Superior temporal gyrus (tissue), 1 donor: ENCODE data around the gene CNTLN.
"Not testable (repeated sequence)": the region's sequence is repeated elsewhere in the genome, so short reads cannot be mapped to it uniquely, and the experiment has no call there.

Experiments used
- DNase-seq: peaks from one replicate; pipeline ENCODE4 v3.0.0-alpha.2; 2016; ENCODE audit errors: extremely low spot score

CNTLN gene

GRCh38 chr9:17171309-17172094, 36.7 kb downstream of the CNTLN start:
- DNase-seq = no peak

- not testable (repeated sequence) for DNase-seq
Measured at GRCh38 chr9:17177496-17177895, 42.7 kb downstream of the CNTLN start.

- DNase-seq = no peak
Measured at GRCh38 chr9:17185481-17186029, 50.7 kb downstream of the CNTLN start.

DNA sequence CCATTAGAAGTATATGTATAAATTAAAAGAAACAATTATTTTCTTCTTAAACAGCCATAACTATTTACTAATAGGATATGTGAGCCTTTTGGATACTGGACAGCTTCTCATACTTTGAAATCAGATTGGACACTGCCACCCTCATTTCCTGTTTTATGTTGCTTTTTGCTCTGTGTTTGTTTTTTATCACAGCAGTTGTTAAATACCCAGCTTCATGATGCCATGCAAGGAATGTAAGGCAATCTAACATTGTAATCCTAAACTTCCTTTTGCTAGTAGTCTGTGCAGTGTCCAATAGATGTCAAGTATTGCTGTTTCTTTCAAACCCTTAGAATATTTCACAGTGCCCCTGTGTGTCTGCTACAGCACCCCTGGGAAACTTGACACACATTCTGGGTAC, 56.2 kb downstream of the CNTLN start:
- no peak for DNase-seq

DNA sequence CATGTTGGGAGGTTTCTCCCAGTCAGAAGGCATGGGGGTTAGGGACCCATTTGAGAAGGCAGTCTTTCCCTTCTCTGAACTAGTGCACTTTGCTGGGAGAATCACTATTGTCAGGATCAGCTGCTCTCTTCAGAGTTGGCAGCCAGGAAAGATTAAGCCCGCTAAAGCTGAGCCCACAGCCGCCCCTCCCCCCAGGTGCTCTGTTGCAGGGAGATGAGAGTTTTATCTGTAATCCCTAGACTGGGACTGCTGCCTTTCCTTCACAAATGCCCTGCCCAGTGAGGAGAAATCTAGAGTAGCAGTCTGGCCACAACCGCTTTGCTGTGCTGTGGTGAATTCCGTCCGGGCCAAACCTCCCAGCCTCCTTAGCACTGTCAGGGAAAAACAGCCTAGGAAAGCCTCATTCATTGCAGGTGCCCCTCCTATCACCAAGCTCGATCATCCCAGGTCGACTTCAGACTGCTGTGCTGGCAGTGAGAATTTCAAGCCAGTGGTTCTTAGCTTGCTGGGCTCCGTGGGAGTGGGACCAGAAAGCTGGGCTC, 69.8 kb downstream of the CNTLN start:
- DNase-seq = no peak

- no peak for DNase-seq
Measured at GRCh38 chr9:17216011-17216410, 81.2 kb downstream of the CNTLN start.

- no peak for DNase-seq
Measured at GRCh38 chr9:17216646-17217045, 81.8 kb downstream of the CNTLN start.

GRCh38 chr9:17217272-17217671, 82.4 kb downstream of the CNTLN start:
- DNase-seq = no peak

GRCh38 chr9:17219261-17219660, 84.4 kb downstream of the CNTLN start:
- no peak for DNase-seq

GRCh38 chr9:17222932-17223331, 88.1 kb downstream of the CNTLN start:
- no peak for DNase-seq

DNA sequence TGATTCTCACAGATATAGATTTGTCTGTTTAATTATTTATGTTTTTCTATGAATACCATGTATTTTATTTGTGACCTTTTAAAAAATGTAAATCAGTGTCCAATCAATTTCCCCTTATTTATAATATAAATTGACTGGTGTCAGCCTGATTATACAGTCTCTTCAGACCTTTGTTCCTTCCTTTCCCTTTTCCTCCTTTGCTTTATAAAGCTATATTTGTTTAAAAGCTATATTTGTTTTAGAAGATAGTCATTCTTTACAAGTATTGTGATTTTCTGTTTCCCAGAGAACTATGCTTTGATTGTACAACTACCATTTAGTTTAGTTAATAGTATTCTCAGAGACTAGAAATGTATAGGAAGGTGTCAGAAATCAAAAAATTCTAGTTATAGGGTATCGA, 90.6 kb downstream of the CNTLN start:
- no peak for DNase-seq

DNA sequence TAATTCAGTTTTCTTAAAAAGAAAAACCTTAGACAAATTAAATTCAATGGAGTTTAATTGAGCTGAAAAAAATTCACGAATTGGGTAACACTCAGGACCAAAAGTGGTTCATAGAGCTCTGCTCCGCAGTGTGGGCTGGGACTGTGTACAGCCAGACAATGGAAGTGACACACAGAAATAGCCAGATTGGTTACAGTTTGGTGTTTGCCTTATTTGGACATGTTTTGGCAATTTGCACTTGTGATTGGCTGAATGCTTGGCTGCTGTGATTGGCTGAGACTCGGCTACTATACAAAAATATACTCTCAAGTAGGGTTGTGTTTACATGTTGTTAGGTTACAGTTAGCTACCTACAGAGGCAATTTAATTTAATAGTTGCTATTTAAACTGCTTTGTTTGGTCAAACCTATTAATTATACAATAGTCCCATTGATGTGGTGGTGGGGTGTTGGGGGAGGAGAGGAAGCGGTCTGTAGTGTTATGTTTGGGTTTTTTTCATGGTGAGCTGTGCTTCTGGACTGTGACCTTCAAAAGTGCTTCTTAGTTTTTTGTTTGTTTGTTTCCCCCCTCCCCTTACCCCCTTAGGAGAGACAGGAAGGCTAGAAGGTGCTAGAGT, 95.2 kb downstream of the CNTLN start:
- no peak for DNase-seq

DNA sequence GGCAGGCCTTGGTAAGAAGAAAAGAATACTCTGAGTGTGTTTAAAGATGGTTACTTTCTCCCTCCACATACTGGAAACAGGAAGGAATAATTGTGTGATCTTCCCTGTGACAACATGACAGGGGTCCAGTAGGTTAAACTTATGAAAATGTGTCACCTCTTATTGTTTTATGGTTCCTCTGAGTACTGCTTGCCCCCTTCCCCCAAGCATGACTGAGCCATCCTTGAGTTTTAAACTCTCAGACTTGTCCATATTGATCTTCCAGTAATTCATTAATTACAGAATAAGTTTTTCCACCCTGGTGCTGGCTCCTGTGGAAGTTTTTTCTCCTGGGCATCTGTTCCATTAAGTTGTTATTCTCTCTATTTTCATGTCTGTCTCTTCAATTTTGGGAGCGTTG, 95.8 kb downstream of the CNTLN start:
- DNase-seq = no peak

- no peak for DNase-seq
Measured at GRCh38 chr9:17236147-17236546, 101.3 kb downstream of the CNTLN start.

DNA sequence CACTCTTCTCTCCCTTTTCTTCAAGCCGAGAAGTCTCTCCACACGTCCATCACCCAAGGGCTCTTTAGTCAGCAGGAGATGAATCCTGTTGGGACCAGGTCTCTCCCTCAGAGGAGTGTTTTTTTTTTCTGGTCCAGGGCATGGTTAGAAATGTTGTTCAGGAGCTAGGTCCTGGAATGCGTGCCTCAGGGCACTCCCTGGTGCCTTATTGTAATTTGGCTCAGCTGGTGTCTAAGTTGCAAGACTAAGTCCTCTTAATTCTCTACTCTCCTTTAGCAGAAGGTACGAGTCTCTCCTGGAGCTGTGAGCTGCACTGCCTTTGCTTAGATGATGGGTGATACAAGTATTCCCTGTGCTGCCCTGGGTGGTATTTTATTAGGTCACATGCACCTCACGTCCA, 111.9 kb downstream of the CNTLN start:
- DNase-seq = no peak

DNA sequence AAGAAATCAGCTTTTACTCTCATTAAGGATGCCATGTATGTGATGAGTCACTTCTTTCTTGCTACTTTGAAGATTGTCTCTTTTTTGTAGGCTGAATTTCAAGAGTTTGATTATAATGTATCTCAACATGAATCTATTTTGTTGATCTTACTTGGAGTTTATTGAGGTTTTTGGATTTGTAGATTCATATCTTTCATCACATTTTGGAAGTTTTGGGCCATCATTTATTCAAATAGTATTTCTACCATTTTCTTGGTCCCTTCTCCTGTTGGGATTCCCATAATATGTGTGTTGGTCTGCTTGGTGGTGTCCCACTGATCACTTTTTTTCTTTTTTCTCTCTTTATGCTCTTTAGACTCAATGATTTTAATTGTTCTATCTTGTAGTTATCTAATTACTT, 116.3 kb downstream of the CNTLN start:
- no peak for DNase-seq

DNA sequence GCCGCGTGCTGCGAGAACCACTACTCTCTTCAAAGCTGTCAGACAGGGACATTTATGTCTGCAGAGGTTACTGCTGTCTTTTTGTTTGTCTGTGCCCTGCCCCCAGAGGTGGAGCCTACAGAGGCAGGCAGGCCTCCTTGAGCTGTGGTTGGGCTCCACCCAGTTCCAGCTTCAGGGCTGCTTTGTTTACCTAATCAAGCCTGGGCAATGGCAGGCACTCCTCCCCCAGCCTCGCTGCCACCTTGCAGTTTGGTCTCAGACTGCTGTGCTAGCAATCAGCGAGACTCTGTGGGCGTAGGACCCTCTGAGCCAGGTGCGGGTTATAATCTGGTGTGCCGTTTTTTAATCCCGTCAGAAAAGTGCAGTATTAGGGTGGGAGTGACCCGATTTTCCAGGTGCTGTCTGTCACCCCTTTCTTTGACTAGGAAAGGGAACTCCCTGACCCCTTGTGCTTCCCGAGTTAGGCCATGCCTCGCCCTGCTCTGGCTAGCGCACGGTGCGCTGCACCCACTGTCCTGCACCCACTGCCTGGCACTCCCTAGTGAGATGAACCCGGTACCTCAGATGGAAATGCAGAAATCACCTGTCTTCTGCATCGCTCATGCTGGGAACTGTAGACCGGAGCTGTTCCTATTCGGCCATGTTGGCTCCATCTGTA, 133.8 kb downstream of the CNTLN start:
- DNase-seq = not testable (repeated sequence)

GRCh38 chr9:17269799-17270198, 135.0 kb downstream of the CNTLN start:
- no peak for DNase-seq

GRCh38 chr9:17272536-17272935, 137.7 kb downstream of the CNTLN start:
- no peak for DNase-seq

DNA sequence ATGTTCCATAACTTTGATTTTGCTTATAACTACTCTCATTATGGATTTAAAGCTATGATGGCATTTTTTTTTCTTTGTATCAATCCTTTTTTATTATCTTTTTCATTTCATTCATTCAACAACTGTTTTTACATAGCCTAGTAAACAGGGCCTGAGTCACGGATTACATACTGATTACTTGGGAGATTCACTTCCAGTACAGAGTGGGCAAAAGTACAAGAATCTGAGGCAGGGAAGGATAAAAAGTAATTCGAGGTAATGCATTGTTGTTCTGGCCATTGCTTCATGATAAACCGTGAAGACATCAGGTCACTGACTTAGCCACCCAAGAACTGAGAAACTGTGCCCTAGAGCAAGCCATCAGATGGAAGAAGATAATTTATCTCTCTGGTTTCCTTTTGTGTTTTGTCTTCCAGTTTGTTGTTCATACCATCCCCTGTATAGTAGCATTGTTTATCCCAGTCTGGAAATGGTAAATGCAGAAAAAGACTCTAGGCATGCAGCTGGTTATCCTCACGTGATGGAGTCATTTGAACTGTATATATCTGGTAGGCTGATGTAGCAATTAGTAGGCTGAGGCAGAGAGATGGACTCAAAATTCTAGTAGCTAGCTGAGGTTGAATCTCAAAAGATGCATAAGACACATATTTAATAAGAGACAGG, 145.6 kb downstream of the CNTLN start:
- no peak for DNase-seq

DNA sequence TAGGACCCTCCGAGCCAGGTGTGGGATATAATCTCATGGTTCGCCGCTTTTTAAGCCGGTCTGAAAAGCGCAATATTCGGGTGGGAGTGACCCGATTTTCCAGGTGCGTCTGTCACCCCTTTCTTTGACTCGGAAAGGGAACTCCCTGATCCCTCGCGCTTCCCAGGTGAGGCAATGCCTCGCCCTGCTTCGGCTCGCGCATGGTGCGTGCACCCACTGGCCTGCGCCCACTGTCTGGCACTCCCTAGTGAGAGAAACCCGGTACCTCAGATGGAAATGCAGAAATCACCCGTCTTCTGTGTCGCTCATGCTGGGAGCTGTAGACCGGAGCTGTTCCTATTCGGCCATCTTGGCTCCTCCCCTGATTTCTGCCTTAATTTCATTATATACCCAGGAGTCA, 155.8 kb downstream of the CNTLN start:
- DNase-seq = not testable (repeated sequence)

GRCh38 chr9:17291766-17292165, 156.9 kb downstream of the CNTLN start:
- no peak for DNase-seq
